Thoracic aorta (tissue), 2 donors: ENCODE results near the gene GATAD2B. TPM values are rescaled to one million over a fixed set of nuclear protein-coding genes. Genes with fewer than 3 reads are reported as not detected.

Source experiments
- ATAC-seq: fragments of 150-250 bp; one replicate; pipeline ENCODE4 v1.8.0; 2017; ENCODE audit warnings: low read depth; ENCODE audit not compliant: insufficient number of reproducible peaks, low FRiP score
- DNase-seq: peaks from one replicate; pipeline ENCODE4 v3.0.0-alpha.2; 2020; ENCODE audit warnings: low spot score
- H3K27ac ChIP-seq, 2 donors: fragments of 200-600 bp; sonication (generic); 1 replicate in 1 of 2; 2 replicates in 1 of 2; pipeline ENCODE4 v1.5.1; 2016; ENCODE audit warnings: mild to moderate bottlenecking in 2 of 2, moderate library complexity in 2 of 2
- H3K27me3 ChIP-seq: fragments of 200-600 bp; sonication (generic); replicated peaks from 2 replicates; pipeline ENCODE4 v1.6.0; 2016; ENCODE audit warnings: mild to moderate bottlenecking; ENCODE audit not compliant: insufficient read depth
- H3K36me3 ChIP-seq: fragments of 200-600 bp; sonication (generic); one replicate; pipeline ENCODE4 v1.5.1; 2016
- H3K4me1 ChIP-seq, 2 donors: fragments of 200-600 bp; sonication (generic); 1 replicate in 1 of 2; 2 replicates in 1 of 2; pipeline versions ENCODE4 v1.5.1 to v1.6.0; 2016; ENCODE audit warnings: low read depth in 2 of 2, mild to moderate bottlenecking in 1 of 2; ENCODE audit not compliant: control insufficient read depth in 1 of 2
- H3K4me3 ChIP-seq: fragments of 200-600 bp; sonication (generic); 2 replicates; pipeline ENCODE4 v1.5.1; 2016; ENCODE audit warnings: mild to moderate bottlenecking
- H3K9me3 ChIP-seq: fragments of 200-600 bp; sonication (generic); 2 replicates; pipeline ENCODE4 v1.5.1; 2016
- CTCF ChIP-seq: fragments of 200-600 bp; sonication (generic); IDR thresholded peaks from one replicate; pipeline ENCODE4 v1.5.1; 2019; ENCODE audit warnings: antibody characterized with exemption
- total RNA-seq, 2 donors: library from RNA; depleted of rRNA; stranded (reverse); fragments of >200 nt; gene quantifications; one replicate each; pipeline versions ENCODE4 v1.1.0 to v1.2.3, GENCODE V29; 2016

The GATAD2B gene
- total RNA-seq, 2 donors from 2014 or later, result 22.7 to 31.5 TPM

GRCh38 chr1:153869486-153869885 is 53.3 kb downstream of the GATAD2B start:
- peaks cover 0 to 6% of the 10 kb centered on the region in 2 donors for H3K4me1 ChIP-seq
- DNase-seq, result no peak
- H3K27ac ChIP-seq, result no peak overlapping the region
- ATAC-seq, result no peak
- no peak overlapping the region for H3K4me3 ChIP-seq
- H3K9me3 ChIP-seq, result no peaks in the 10 kb centered on the region
- H3K27me3 ChIP-seq, result no peaks in the 10 kb centered on the region
- no peaks in the 10 kb centered on the region for H3K36me3 ChIP-seq
- TF ChIP-seq CTCF, result no peak

- Histone ChIP-seq H3K27ac (no peak overlapping the region), H3K27me3 (no peaks in the 10 kb centered on the region), H3K36me3 (no peaks in the 10 kb centered on the region), H3K4me1 (no peaks in the 10 kb centered on the region), H3K4me3 (no peak overlapping the region), H3K9me3 (no peaks in the 10 kb centered on the region)
- ATAC-seq, result no peak
- no peak for TF ChIP-seq CTCF
- DNase-seq, result no peak
These were observed 56.5 kb downstream of the GATAD2B start for GRCh38 chr1:153866045-153866850.

- no peaks in the 10 kb centered on the region for H3K4me1 ChIP-seq
- H3K36me3 ChIP-seq, result no peaks in the 10 kb centered on the region
- no peak overlapping the region for H3K4me3 ChIP-seq
- ATAC-seq, result no peak
- no peak overlapping the region for H3K27ac ChIP-seq
- TF ChIP-seq CTCF, result no peak
- H3K27me3 ChIP-seq, result no peaks in the 10 kb centered on the region
- DNase-seq, result no peak
- no peaks in the 10 kb centered on the region for H3K9me3 ChIP-seq
These were observed 62.5 kb downstream of the GATAD2B start for GRCh38 chr1:153860285-153860684.

DNA sequence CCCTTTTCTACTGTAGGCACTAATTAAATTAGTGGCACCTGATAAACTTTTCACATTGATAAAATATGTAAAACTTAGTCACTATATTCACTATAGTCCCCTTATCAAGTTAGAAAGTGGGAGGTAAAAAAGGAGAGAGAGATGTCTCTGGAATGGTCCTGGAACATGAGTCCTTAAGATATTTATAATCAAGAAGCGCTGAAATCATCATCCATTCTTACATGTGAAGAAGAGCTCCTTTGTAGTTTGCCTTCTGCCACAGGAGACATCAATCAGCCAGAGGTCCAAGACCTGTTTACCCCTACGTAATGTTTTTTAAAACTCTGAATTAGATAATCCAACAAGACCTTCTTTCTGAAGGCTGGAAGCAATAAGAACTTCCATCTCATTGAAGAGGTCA is 65.3 kb downstream of the GATAD2B start:
- TF ChIP-seq CTCF, result no peak
- Histone ChIP-seq H3K27ac (no peak overlapping the region), H3K4me1 (no peaks in the 10 kb centered on the region), H3K36me3 (no peaks in the 10 kb centered on the region), H3K4me3 (no peak overlapping the region), H3K27me3 (no peaks in the 10 kb centered on the region), H3K9me3 (no peaks in the 10 kb centered on the region)
- DNase-seq (no peak), ATAC-seq (no peak)

- no peaks in the 10 kb centered on the region for H3K27me3 ChIP-seq
- H3K4me3 ChIP-seq, result no peak overlapping the region
- ATAC-seq (no peak), DNase-seq (no peak)
- H3K27ac ChIP-seq, result no peak overlapping the region
- no peaks in the 10 kb centered on the region for H3K4me1 ChIP-seq
- no peaks in the 10 kb centered on the region for H3K36me3 ChIP-seq
- no peak for TF ChIP-seq CTCF
- no peaks in the 10 kb centered on the region for H3K9me3 ChIP-seq
These were observed 66.0 kb downstream of the GATAD2B start for GRCh38 chr1:153856763-153857162.
